ENCODE results near the gene UCK2. TPM values are rescaled to one million over a fixed set of nuclear protein-coding genes. Genes with fewer than 3 reads are reported as not detected.

Gene UCK2
- total and polyA plus RNA-seq, 9 of the 15 experiments (the other 6 are each of a cell fraction or from before 2014, with no cell fraction given), result 71.6 to 145 (median 95.8) TPM

DNA sequence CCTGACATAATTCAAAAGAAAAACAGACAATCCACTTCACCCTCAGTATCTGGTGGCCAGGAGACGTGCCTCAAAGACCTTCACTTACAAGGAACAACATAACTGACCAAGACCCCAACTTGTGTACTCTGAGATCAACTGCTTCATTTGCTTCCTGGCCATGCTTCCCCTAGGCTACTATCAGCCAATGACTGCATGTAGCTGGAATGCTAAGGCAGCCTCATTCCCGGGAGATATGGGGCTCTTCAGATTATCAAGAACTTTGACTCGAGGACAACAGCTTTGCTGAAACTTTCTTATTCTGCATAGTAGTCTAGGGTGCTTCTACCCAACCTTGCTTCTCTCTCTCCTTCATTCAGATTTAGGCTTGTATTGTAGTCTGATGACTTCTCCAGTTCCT lies 11.7 kb upstream of the UCK2 start:
- in situ Hi-C loops (cut with MboI), result no loop called here
- Histone ChIP-seq H2AFZ (ENCODE audit: low read depth, low read length) (peak overlapping the region; percentile 64), H3K9ac (ENCODE audit: insufficient read depth in 1 of 2, low read depth in 2 of 2, low read length in 2 of 2) (no peak overlapping the region), H3K9me1 (ENCODE audit: control insufficient read depth, insufficient read depth, low read length) (no peaks in the 10 kb centered on the region), H3K4me1 (replicated peaks in 1 of 2; ENCODE audit: control insufficient read depth in 2 of 2, insufficient read depth in 2 of 2, low read length in 2 of 2) (peaks cover 16 to 19% of the 10 kb centered on the region in 2 experiments), H3K9me3 (replicated peaks; ENCODE audit: control insufficient read depth, insufficient read depth, low read depth, low read length) (no peaks in the 10 kb centered on the region), H3K4me3 (no peak overlapping the region), H3K79me2 (ENCODE audit: control insufficient read depth, insufficient read depth, low read length) (no peaks in the 10 kb centered on the region), H3K4me2 (ENCODE audit: insufficient read depth, low read length) (no peak overlapping the region; the same call in 1 of the 2 replicates), H3K27ac (ENCODE audit: extremely low read depth, low read depth, low read length) (no peak overlapping the region), H3K27me3 (ENCODE audit: control insufficient read depth in 2 of 2, insufficient read depth in 2 of 2, low read length in 2 of 2) (no peaks in the 10 kb centered on the region), H4K20me1 (replicated peaks; ENCODE audit: control insufficient read depth, insufficient read depth, low read length) (0 out of 2 replicates have a peak, but pooled peaks cover 8% of the 10 kb centered on the region), H3K36me3 (ENCODE audit: control insufficient read depth, insufficient read depth, low read length) (no peaks in the 10 kb centered on the region)
- peak in 3 of 4 experiments; percentile 30 to 51 (median 34) for DNase-seq (ENCODE audit: extremely low read depth in 1 of 4, low spot score in 3 of 4)
- WGBS (ENCODE audit: insufficient coverage, low coverage, missing lambda C conversion rate), result 6% methylated on average over 3 of the region's 3 CpGs
- BruUV-seq (replicated peaks), result no TSS peak
- peak; percentile 37 for ATAC-seq
- peak; percentile 72 for FAIRE-seq
- intact Hi-C loops (cut with micrococcal nuclease), result no loop called here
- CTCF ChIA-PET (ENCODE audit: low intra/inter-chr PET ratio), result no interaction called here
- POLR2A ChIA-PET, result interaction anchor here (0.7 to 6.9 kb wide), 3 partner anchors 9 to 46 kb away, joined by 3 to 48 read pairs (median 17); partner anchors contain the start of genes TMCO1 and UCK2
- TF ChIP-seq CCNT2 (IDR thresholded peaks at IDR 0.05; ENCODE audit: borderline replicate concordance, extremely low read depth, insufficient read length, low read depth, low read length) (peak; percentile 26), SIRT6 (IDR thresholded peaks at IDR 0.05; ENCODE audit: low read depth, low read length) (no peak), SNAPC5 (CRISPR knock-in tag; IDR thresholded peaks at IDR 0.05) (no peak), ZFX (CRISPR knock-in tag; IDR thresholded peaks at IDR 0.05) (no peak), JUN (IDR thresholded peaks at IDR 0.05; ENCODE audit: borderline replicate concordance, low read depth, low read length) (0 out of 2 replicates have a peak, but pooled peaks have one; percentile 34), JUN (CRISPR knock-in tag; IDR thresholded peaks at IDR 0.05; ENCODE audit: borderline replicate concordance) (no peak), POLR2G (IDR thresholded peaks at IDR 0.05; ENCODE audit: low read depth, low read length) (no peak), NR2F6 (CRISPR knock-in tag; IDR thresholded peaks at IDR 0.05) (no peak), DPF2 (IDR thresholded peaks at IDR 0.05) (peak; percentile 32; the same call in 1 of the 2 replicates), ZNF766 (CRISPR knock-in tag; conservative IDR thresholded peaks at IDR 0.05) (no peak), RFX1 (IDR thresholded peaks at IDR 0.05) (peak; percentile 40; the same call in 1 of the 2 replicates), SRF (CRISPR knock-in tag; IDR thresholded peaks at IDR 0.05) (no peak), ZNF184 (CRISPR knock-in tag; IDR thresholded peaks at IDR 0.05) (no peak), IRF9 (tag; IDR thresholded peaks at IDR 0.05) (no peak), RNF2 (IDR thresholded peaks at IDR 0.05) (no peak), ZNF717 (CRISPR knock-in tag; IDR thresholded peaks at IDR 0.05) (no peak), HDGF (IDR thresholded peaks at IDR 0.05) (0 out of 2 replicates have a peak, but pooled peaks have one; percentile 10), TEAD1 (CRISPR knock-in tag; IDR thresholded peaks at IDR 0.05) (peak in 1 of 2 experiments; percentile 60; a peak in 1 of 4 replicates), EP400 (IDR thresholded peaks at IDR 0.05) (no peak)
- TF ChIP-seq, protein P1, sequence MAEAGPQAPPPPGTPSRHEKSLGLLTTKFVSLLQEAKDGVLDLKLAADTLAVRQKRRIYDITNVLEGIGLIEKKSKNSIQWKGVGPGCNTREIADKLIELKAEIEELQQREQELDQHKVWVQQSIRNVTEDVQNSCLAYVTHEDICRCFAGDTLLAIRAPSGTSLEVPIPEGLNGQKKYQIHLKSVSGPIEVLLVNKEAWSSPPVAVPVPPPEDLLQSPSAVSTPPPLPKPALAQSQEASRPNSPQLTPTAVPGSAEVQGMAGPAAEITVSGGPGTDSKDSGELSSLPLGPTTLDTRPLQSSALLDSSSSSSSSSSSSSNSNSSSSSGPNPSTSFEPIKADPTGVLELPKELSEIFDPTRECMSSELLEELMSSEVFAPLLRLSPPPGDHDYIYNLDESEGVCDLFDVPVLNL (CRISPR knock-in tag; IDR thresholded peaks at IDR 0.05; ENCODE audit: low read depth), result no peak
- TF ChIP-seq, protein P2, sequence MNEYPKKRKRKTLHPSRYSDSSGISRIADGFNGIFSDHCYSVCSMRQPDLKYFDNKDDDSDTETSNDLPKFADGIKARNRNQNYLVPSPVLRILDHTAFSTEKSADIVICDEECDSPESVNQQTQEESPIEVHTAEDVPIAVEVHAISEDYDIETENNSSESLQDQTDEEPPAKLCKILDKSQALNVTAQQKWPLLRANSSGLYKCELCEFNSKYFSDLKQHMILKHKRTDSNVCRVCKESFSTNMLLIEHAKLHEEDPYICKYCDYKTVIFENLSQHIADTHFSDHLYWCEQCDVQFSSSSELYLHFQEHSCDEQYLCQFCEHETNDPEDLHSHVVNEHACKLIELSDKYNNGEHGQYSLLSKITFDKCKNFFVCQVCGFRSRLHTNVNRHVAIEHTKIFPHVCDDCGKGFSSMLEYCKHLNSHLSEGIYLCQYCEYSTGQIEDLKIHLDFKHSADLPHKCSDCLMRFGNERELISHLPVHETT (CRISPR knock-in tag; conservative IDR thresholded peaks at IDR 0.05 in 1 of 2, IDR thresholded peaks at IDR 0.05 in 1 of 2), result no peak

Measured in K562 (cell line).